OCI-LY1 (cell line): Measurements from ENCODE around the gene HNRNPC.

ENCODE experiments used
- H2AFZ ChIP-seq: fragments of 200-600 bp; sonication (generic), shearing (Covaris generic); 2 replicates; pipeline ENCODE4 v1.6.0; 2014; ENCODE audit warnings: antibody characterized with exemption, mild to moderate bottlenecking, low read length
- H3F3A ChIP-seq: fragments of 200-600 bp; sonication (generic), shearing (Covaris generic); 2 replicates; pipeline ENCODE4 v1.6.0; 2014; ENCODE audit warnings: mild to moderate bottlenecking, antibody characterized with exemption, low read length, moderate library complexity; ENCODE audit not compliant: insufficient read depth
- H3K27ac ChIP-seq: fragments of 200-600 bp; sonication (generic); 2 replicates; pipeline ENCODE4 v1.5.1; 2014; ENCODE audit warnings: low read length, mixed run types, mild to moderate bottlenecking, low read depth; ENCODE audit not compliant: poor library complexity, severe bottlenecking
- H3K27me3 ChIP-seq: fragments of 200-600 bp; sonication (generic); 2 replicates; pipeline ENCODE4 v1.6.0; 2014; ENCODE audit warnings: antibody characterized with exemption, mild to moderate bottlenecking, low read length, moderate library complexity; ENCODE audit not compliant: insufficient read depth
- H3K36me3 ChIP-seq: fragments of 200-600 bp; sonication (generic); 2 replicates; pipeline ENCODE4 v1.6.1; 2014; ENCODE audit warnings: mild to moderate bottlenecking, antibody characterized with exemption, low read length, moderate library complexity, mixed read lengths; ENCODE audit not compliant: insufficient read depth
- H3K4me1 ChIP-seq: fragments of 200-600 bp; sonication (generic); 2 replicates; pipeline ENCODE4 v1.5.1; 2014; ENCODE audit warnings: mild to moderate bottlenecking, low read length, moderate library complexity; ENCODE audit not compliant: insufficient read depth, severe bottlenecking
- H3K4me2 ChIP-seq: fragments of 200-600 bp; sonication (generic), shearing (Covaris generic); 2 replicates; pipeline ENCODE4 v1.6.1; 2014; ENCODE audit warnings: low read length
- H3K4me3 ChIP-seq: fragments of 200-600 bp; sonication (generic); 2 replicates; pipeline ENCODE4 v1.5.1; 2014; ENCODE audit warnings: low read length, low read depth, mild to moderate bottlenecking, mixed read lengths; ENCODE audit not compliant: poor library complexity, severe bottlenecking
- H3K79me2 ChIP-seq: fragments of 200-600 bp; shearing (Covaris generic); 2 replicates; pipeline ENCODE4 v1.6.1; 2016; ENCODE audit warnings: mixed run types, low read length, mixed read lengths; ENCODE audit not compliant: insufficient read depth
- H3K9ac ChIP-seq: fragments of 200-600 bp; sonication (generic), shearing (Covaris generic); 2 replicates; pipeline ENCODE4 v1.6.1; 2014; ENCODE audit warnings: mild to moderate bottlenecking, low read length, mixed read lengths
- H3K9me2 ChIP-seq: fragments of 200-600 bp; sonication (generic), shearing (Covaris generic); 2 replicates; pipeline ENCODE4 v1.6.1; 2014; ENCODE audit warnings: low read depth, mild to moderate bottlenecking, low read length, mixed read lengths
- H3K9me3 ChIP-seq: fragments of 200-600 bp; shearing (Covaris generic); 2 replicates; pipeline ENCODE4 v1.6.1; 2014; ENCODE audit warnings: low read length, mixed read lengths
- H4K20me1 ChIP-seq: fragments of 200-600 bp; sonication (generic), shearing (Covaris generic); 2 replicates; pipeline ENCODE4 v1.6.0; 2016; ENCODE audit warnings: mild to moderate bottlenecking, low read length; ENCODE audit not compliant: insufficient read depth
- CTCF ChIP-seq: fragments of 200-600 bp; sonication (generic), shearing (Covaris generic); IDR thresholded peaks from 2 replicates; pipeline ENCODE4 v1.5.1; 2017; ENCODE audit warnings: mild to moderate bottlenecking, antibody characterized with exemption, low read length, moderate library complexity, mixed read lengths
- EZH2 ChIP-seq: fragments of 200-600 bp; sonication (generic), shearing (Covaris generic); IDR thresholded peaks from 2 replicates; pipeline ENCODE4 v1.8.0; 2017; ENCODE audit warnings: borderline replicate concordance, mixed run types, mild to moderate bottlenecking, antibody characterized with exemption, low read length, moderate library complexity, mixed read lengths

HNRNPC gene

DNA sequence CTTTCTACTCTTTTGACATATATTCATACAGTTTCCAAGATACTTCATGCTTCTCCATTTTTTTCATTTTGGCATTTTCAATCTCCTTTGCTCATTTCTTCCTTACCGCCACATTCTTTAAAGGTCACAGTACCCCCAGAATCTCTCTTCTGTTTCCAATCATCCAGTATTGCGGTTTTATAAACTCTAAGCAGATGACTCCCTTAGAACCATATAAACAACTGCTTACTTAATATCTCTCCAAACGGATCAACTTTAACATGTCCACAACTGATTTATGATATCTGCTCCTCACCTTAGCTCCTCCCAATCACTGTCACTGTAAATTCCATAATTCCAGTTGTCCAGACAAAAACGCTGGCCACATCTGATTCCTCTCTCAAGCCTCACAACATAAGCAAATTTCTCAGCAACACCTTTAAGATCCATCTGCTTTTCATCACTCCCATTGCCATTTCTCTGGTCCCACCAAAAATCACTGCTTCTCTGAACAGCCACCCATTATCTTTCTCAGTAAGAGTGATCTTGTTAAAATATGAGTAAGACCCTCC is 49.6 kb downstream of the HNRNPC start:
- Histone ChIP-seq H3K4me2 (no peak overlapping the region), H4K20me1 (peaks cover 10% of the 10 kb centered on the region), H3K4me3 (no peak overlapping the region), H3K4me1 (no peaks in the 10 kb centered on the region), H3K27ac (no peak overlapping the region), H3K27me3 (no peaks in the 10 kb centered on the region), H3K79me2 (peaks cover 62% of the 10 kb centered on the region), H3F3A (no peaks in the 10 kb centered on the region), H2AFZ (no peak overlapping the region), H3K9me2 (no peaks in the 10 kb centered on the region), H3K9me3 (no peaks in the 10 kb centered on the region), H3K9ac (no peak overlapping the region), H3K36me3 (peaks cover 100% of the 10 kb centered on the region)
- TF ChIP-seq EZH2 = no peak
- no peak for TF ChIP-seq CTCF

- Histone ChIP-seq H3K27ac (no peak overlapping the region), H3K79me2 (peaks cover 57% of the 10 kb centered on the region)
These were observed 50.1 kb downstream of the HNRNPC start for GRCh38 chr14:21219120-21219519.

GRCh38 chr14:21215879-21216251 is 53.4 kb downstream of the HNRNPC start:
- H3K9me3 ChIP-seq = no peaks in the 10 kb centered on the region
- H3K36me3 ChIP-seq = peaks cover 100% of the 10 kb centered on the region
- H3K79me2 ChIP-seq = peaks cover 33% of the 10 kb centered on the region
- no peaks in the 10 kb centered on the region for H3K9me2 ChIP-seq
- peaks cover 13% of the 10 kb centered on the region; the same call in 1 of the 2 replicates for H3F3A ChIP-seq
- H3K27me3 ChIP-seq = no peaks in the 10 kb centered on the region
- no peak overlapping the region for H3K4me2 ChIP-seq
- no peak for TF ChIP-seq EZH2
- no peak for TF ChIP-seq CTCF
- H3K4me3 ChIP-seq = no peak overlapping the region
- no peak overlapping the region for H2AFZ ChIP-seq
- no peak overlapping the region for H3K9ac ChIP-seq
- H4K20me1 ChIP-seq = peaks cover 15% of the 10 kb centered on the region
- H3K4me1 ChIP-seq = no peaks in the 10 kb centered on the region
- H3K27ac ChIP-seq = no peak overlapping the region

More at GRCh38 chr14:21219120-21219519, 50.1 kb downstream of the HNRNPC start:
- H3K9ac ChIP-seq = no peak overlapping the region
- no peaks in the 10 kb centered on the region for H3K9me2 ChIP-seq
- H3K4me1 ChIP-seq = no peaks in the 10 kb centered on the region
- H3K36me3 ChIP-seq = peaks cover 100% of the 10 kb centered on the region
- no peaks in the 10 kb centered on the region for H3K9me3 ChIP-seq
- H3F3A ChIP-seq = no peaks in the 10 kb centered on the region
- H3K4me3 ChIP-seq = no peak overlapping the region
- no peak overlapping the region for H2AFZ ChIP-seq
- H4K20me1 ChIP-seq = peaks cover 14% of the 10 kb centered on the region
- H3K27me3 ChIP-seq = no peaks in the 10 kb centered on the region
- H3K4me2 ChIP-seq = no peak overlapping the region
- TF ChIP-seq EZH2 = no peak
